ENCODE results near the gene OVAAL. TPM values are rescaled to one million over a fixed set of nuclear protein-coding genes. Genes with fewer than 3 reads are reported as not detected.

OVAAL gene
- total and polyA plus RNA-seq, 8 donors, result not detected

GRCh38 chr1:180612632-180613031, 53.9 kb downstream of the OVAAL start:
- WGBS, 5 donors, result 93 to 100% (median 96%) methylated on average over 1 of the region's 1 CpG
- H3K27me3 ChIP-seq, result no peaks in the 10 kb centered on the region
- TF ChIP-seq EP300 (IDR thresholded peaks at IDR 0.05) (no peak), POLR2AphosphoS5 (IDR thresholded peaks at IDR 0.05) (no peak), POLR2A (IDR thresholded peaks at IDR 0.05) (no peak)
- TF ChIP-seq, protein P1, sequence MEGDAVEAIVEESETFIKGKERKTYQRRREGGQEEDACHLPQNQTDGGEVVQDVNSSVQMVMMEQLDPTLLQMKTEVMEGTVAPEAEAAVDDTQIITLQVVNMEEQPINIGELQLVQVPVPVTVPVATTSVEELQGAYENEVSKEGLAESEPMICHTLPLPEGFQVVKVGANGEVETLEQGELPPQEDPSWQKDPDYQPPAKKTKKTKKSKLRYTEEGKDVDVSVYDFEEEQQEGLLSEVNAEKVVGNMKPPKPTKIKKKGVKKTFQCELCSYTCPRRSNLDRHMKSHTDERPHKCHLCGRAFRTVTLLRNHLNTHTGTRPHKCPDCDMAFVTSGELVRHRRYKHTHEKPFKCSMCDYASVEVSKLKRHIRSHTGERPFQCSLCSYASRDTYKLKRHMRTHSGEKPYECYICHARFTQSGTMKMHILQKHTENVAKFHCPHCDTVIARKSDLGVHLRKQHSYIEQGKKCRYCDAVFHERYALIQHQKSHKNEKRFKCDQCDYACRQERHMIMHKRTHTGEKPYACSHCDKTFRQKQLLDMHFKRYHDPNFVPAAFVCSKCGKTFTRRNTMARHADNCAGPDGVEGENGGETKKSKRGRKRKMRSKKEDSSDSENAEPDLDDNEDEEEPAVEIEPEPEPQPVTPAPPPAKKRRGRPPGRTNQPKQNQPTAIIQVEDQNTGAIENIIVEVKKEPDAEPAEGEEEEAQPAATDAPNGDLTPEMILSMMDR (IDR thresholded peaks at IDR 0.05), result no peak
- H3K4me1 ChIP-seq, result peaks cover 0 to 25% (median 17%) of the 10 kb centered on the region in 4 donors
- no peaks in the 10 kb centered on the region for H3K36me3 ChIP-seq
- no peak for DNase-seq
- intact Hi-C loops (cut with DNase I; ENCODE audit: low total_unique reads), result no loop called here
- no peak overlapping the region for H3K27ac ChIP-seq
- no peaks in the 10 kb centered on the region for H3K9me3 ChIP-seq
- no peak overlapping the region for H3K4me3 ChIP-seq

DNA sequence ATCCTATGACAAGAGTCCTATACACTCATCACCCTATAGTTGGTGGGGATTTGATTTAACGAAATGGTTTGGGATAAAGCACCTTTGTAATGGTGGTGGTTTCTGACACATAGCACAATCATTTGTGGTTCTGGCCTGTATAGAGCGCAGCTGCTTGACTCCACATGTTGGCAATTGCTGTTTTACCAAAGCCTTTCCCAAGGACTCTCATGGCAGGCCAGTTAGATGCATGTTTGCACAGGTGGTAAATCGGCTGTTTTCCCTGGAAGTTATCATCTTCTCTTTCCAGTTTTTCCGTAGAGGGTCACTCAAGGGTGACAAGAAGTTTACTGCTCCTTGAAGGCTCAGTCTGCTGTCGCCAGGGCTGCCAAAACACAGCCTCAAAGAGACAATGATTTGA, 56.0 kb downstream of the OVAAL start:
- H3K27ac ChIP-seq, result no peak overlapping the region
- H3K36me3 ChIP-seq, result no peaks in the 10 kb centered on the region
- H3K4me3 ChIP-seq, result no peak overlapping the region
- no peak for TF ChIP-seq EP300 (IDR thresholded peaks at IDR 0.05)
- TF ChIP-seq POLR2A (IDR thresholded peaks at IDR 0.05), result no peak
- H3K27me3 ChIP-seq, result no peaks in the 10 kb centered on the region
- 45 to 56% (median 49%) methylated on average over 5 of the region's 5 CpGs for WGBS, 5 donors
- intact Hi-C loops (cut with DNase I; ENCODE audit: low total_unique reads), result no loop called here
- peaks cover 0 to 25% (median 17%) of the 10 kb centered on the region in 4 donors for H3K4me1 ChIP-seq
- no peak for DNase-seq
- no peaks in the 10 kb centered on the region for H3K9me3 ChIP-seq

DNA sequence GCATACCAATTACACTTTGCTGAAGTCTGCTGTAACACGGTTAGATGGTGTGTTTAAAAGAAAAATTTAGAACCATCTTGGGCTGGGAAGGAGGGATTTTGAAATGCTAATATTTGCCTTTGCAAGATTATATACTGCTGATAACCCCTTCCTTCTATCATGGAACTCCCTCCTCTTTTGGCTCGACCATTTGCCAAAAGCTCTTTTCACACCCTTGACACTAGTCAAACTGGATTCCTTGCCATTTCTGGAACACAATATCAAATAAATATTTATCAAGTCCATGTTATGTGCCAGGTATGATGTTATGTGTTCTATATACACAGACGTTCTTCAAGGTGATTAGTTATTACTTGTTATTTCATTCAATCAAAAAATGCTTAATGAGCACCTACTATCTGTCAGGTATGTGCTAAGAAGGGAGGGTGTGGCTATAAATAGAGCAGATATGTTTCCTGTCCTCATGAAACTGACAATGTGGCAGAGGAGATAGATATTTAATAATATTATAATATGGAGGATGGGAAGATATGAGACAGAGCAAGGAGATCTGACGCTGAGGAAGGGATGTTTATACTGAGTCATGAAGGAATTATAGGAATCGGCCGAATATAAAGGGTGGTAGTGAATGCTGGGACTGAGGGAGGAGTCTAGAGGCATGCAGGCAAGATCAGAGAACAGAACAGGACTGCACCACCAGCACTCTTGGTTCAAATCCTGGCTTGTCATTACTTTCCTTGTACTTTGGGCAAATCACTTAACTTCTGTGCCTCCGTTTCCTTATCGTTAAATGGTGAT, 56.9 kb downstream of the OVAAL start:
- Histone ChIP-seq H3K4me3 (no peak overlapping the region), H3K27me3 (no peaks in the 10 kb centered on the region), H3K4me1 (peaks cover 0 to 25% (median 17%) of the 10 kb centered on the region in 4 donors), H3K27ac (no peak overlapping the region), H3K9me3 (no peaks in the 10 kb centered on the region), H3K36me3 (no peaks in the 10 kb centered on the region)
- TF ChIP-seq EP300 (IDR thresholded peaks at IDR 0.05) (no peak), POLR2A (IDR thresholded peaks at IDR 0.05) (no peak), POLR2AphosphoS5 (IDR thresholded peaks at IDR 0.05) (peak in 1 of 3 donors; percentile 12)
- TF ChIP-seq, protein P1 (IDR thresholded peaks at IDR 0.05), result no peak
- intact Hi-C loops (cut with DNase I; ENCODE audit: low total_unique reads), result no loop called here
- DNase-seq, result no peak
- 26 to 41% (median 35%) methylated on average over 8 of the region's 8 CpGs for WGBS, 5 donors

Small RNAs within 50 kb of the gene (small RNA-seq; reads per million reads assigned to genes)
- 0 reads per million in 4 donors for gene RF00019

Other genes starting within 250 kb of the OVAAL start
- 10 to 100 TPM in 4 of 5 donors, 1 to 10 TPM in 1; 8.9 to 48.8 (median 41.2) TPM for gene ACBD6, start 56.4 kb upstream of the OVAAL start, total RNA-seq
- 10 to 100 TPM; 23.6 to 39.4 (median 36.0) TPM for gene ACBD6, start 56.4 kb upstream of the OVAAL start, polyA plus RNA-seq
- gene XPR1, start 73.1 kb downstream of the OVAAL start, total RNA-seq, result 10 to 100 TPM in 3 of 5 donors, 1 to 10 TPM in 2; 3.5 to 27.0 (median 10.3) TPM
- 1 to 10 TPM in 2 of 3 donors, under 1 TPM in 1; 0.92 to 3.4 (median 1.7) TPM for gene XPR1, start 73.1 kb downstream of the OVAAL start, polyA plus RNA-seq